ENCODE data around the gene KCNJ8.

The KCNJ8 gene

GRCh38 chr12:21771311-21771710 is 3.2 kb downstream of the KCNJ8 start:
- Histone ChIP-seq H4K20me1 (ENCODE audit: insufficient read depth, low read length) (no peaks in the 10 kb centered on the region), H3K27ac (ENCODE audit: low read length) (no peak overlapping the region), H2AFZ (ENCODE audit: low read depth, low read length) (no peak overlapping the region), H3K36me3 (ENCODE audit: insufficient read depth, low read length) (no peaks in the 10 kb centered on the region), H3K4me3 (ENCODE audit: low read depth in 1 of 2, low read length in 2 of 2) (no peak overlapping the region), H3K4me1 (ENCODE audit: insufficient read depth, low read length) (no peaks in the 10 kb centered on the region), H3K9me3 (ENCODE audit: insufficient read depth, low read length, severe bottlenecking) (no peaks in the 10 kb centered on the region), H3K27me3 (ENCODE audit: insufficient read depth, low read length, poor library complexity) (no peaks in the 10 kb centered on the region), H3K4me2 (ENCODE audit: insufficient read depth, low read length) (no peak overlapping the region), H3K79me2 (ENCODE audit: insufficient read depth, low read length) (no peaks in the 10 kb centered on the region), H3K9ac (ENCODE audit: low read depth, low read length) (no peak overlapping the region)
- DNase-seq (no peak), ATAC-seq (ENCODE audit: insufficient read depth, low read depth) (no peak)
- no peak for TF ChIP-seq CTCF (IDR thresholded peaks at IDR 0.05; ENCODE audit: borderline replicate concordance, extremely low read depth, low read length, poor library complexity, severe bottlenecking)

GRCh38 chr12:21769307-21769706 is 5.2 kb downstream of the KCNJ8 start:
- Histone ChIP-seq H3K27ac (ENCODE audit: low read length) (no peak overlapping the region), H3K27me3 (ENCODE audit: insufficient read depth, low read length, poor library complexity) (no peaks in the 10 kb centered on the region), H4K20me1 (ENCODE audit: insufficient read depth, low read length) (no peaks in the 10 kb centered on the region), H3K4me1 (ENCODE audit: insufficient read depth, low read length) (no peaks in the 10 kb centered on the region), H3K36me3 (ENCODE audit: insufficient read depth, low read length) (no peaks in the 10 kb centered on the region), H2AFZ (ENCODE audit: low read depth, low read length) (no peak overlapping the region), H3K9ac (ENCODE audit: low read depth, low read length) (no peak overlapping the region), H3K9me3 (ENCODE audit: insufficient read depth, low read length, severe bottlenecking) (no peaks in the 10 kb centered on the region), H3K79me2 (ENCODE audit: insufficient read depth, low read length) (no peaks in the 10 kb centered on the region), H3K4me3 (ENCODE audit: low read depth in 1 of 2, low read length in 2 of 2) (no peak overlapping the region), H3K4me2 (ENCODE audit: insufficient read depth, low read length) (no peak overlapping the region)
- TF ChIP-seq EZH2 (IDR thresholded peaks at IDR 0.05; ENCODE audit: borderline replicate concordance, low read depth, low read length, severe bottlenecking): no peak
- TF ChIP-seq CTCF (IDR thresholded peaks at IDR 0.05; ENCODE audit: borderline replicate concordance, extremely low read depth, low read length, poor library complexity, severe bottlenecking): no peak
- ATAC-seq (ENCODE audit: insufficient read depth, low read depth) (no peak), DNase-seq (no peak)

GRCh38 chr12:21766403-21766802 is 8.1 kb downstream of the KCNJ8 start:
- no peak for ATAC-seq (ENCODE audit: insufficient read depth, low read depth)
- Histone ChIP-seq H3K36me3 (ENCODE audit: insufficient read depth, low read length) (no peaks in the 10 kb centered on the region), H3K27me3 (ENCODE audit: insufficient read depth, low read length, poor library complexity) (no peaks in the 10 kb centered on the region), H3K9me3 (ENCODE audit: insufficient read depth, low read length, severe bottlenecking) (no peaks in the 10 kb centered on the region), H2AFZ (ENCODE audit: low read depth, low read length) (no peak overlapping the region), H3K9ac (ENCODE audit: low read depth, low read length) (no peak overlapping the region), H3K79me2 (ENCODE audit: insufficient read depth, low read length) (no peaks in the 10 kb centered on the region), H3K4me2 (ENCODE audit: insufficient read depth, low read length) (no peak overlapping the region), H3K4me1 (ENCODE audit: insufficient read depth, low read length) (no peaks in the 10 kb centered on the region), H3K27ac (ENCODE audit: low read length) (no peak overlapping the region), H3K4me3 (ENCODE audit: low read depth in 1 of 2, low read length in 2 of 2) (no peak overlapping the region), H4K20me1 (ENCODE audit: insufficient read depth, low read length) (no peaks in the 10 kb centered on the region)
- TF ChIP-seq CTCF (IDR thresholded peaks at IDR 0.05; ENCODE audit: borderline replicate concordance, extremely low read depth, low read length, poor library complexity, severe bottlenecking) (no peak), EZH2 (IDR thresholded peaks at IDR 0.05; ENCODE audit: borderline replicate concordance, low read depth, low read length, severe bottlenecking) (no peak)
- DNase-seq: no peak

- no peak overlapping the region for H2AFZ ChIP-seq (ENCODE audit: low read depth, low read length)
- no peak overlapping the region for H3K4me3 ChIP-seq (ENCODE audit: low read depth in 1 of 2, low read length in 2 of 2)
- no peaks in the 10 kb centered on the region for H3K9me3 ChIP-seq (ENCODE audit: insufficient read depth, low read length, severe bottlenecking)
- no peaks in the 10 kb centered on the region for H3K27me3 ChIP-seq (ENCODE audit: insufficient read depth, low read length, poor library complexity)
- no peak for TF ChIP-seq CTCF (IDR thresholded peaks at IDR 0.05; ENCODE audit: borderline replicate concordance, extremely low read depth, low read length, poor library complexity, severe bottlenecking)
- TF ChIP-seq EZH2 (IDR thresholded peaks at IDR 0.05; ENCODE audit: borderline replicate concordance, low read depth, low read length, severe bottlenecking): no peak
- H3K27ac ChIP-seq (ENCODE audit: low read length): no peak overlapping the region
- DNase-seq: no peak
- no peaks in the 10 kb centered on the region for H3K79me2 ChIP-seq (ENCODE audit: insufficient read depth, low read length)
- ATAC-seq (ENCODE audit: insufficient read depth, low read depth): no peak
- H3K9ac ChIP-seq (ENCODE audit: low read depth, low read length): no peak overlapping the region
- no peaks in the 10 kb centered on the region for H3K36me3 ChIP-seq (ENCODE audit: insufficient read depth, low read length)
- H3K4me2 ChIP-seq (ENCODE audit: insufficient read depth, low read length): no peak overlapping the region
- no peaks in the 10 kb centered on the region for H3K4me1 ChIP-seq (ENCODE audit: insufficient read depth, low read length)
- H4K20me1 ChIP-seq (ENCODE audit: insufficient read depth, low read length): no peaks in the 10 kb centered on the region
These were observed 9.6 kb downstream of the KCNJ8 start for GRCh38 chr12:21764950-21765349.
